Natural killer cell (primary cell): ENCODE measurements around the gene IFI44. TPM values are rescaled to one million over a fixed set of nuclear protein-coding genes. Genes with fewer than 3 reads are reported as not detected.

ENCODE experiments used
- ATAC-seq, 3 donors: fragments of 150-1000 bp in 2 of 3; fragments of 200-7000 bp in 1 of 3; cut with Tn5 transposase; 1 replicate in 1 of 3; 2 replicates in 2 of 3; pipeline ENCODE4 v1.10.0; 2021; ENCODE audit warnings: mild to moderate bottlenecking in 2 of 3, moderate library complexity in 2 of 3
- DNase-seq, 2 donors: peaks; one replicate each; pipeline versions ENCODE4 v3.0.0 to v3.0.0-alpha.2; 2013 to 2021; ENCODE audit warnings: mixed read lengths in 1 of 2
- H3K27ac ChIP-seq: one replicate; pipeline ENCODE4 v1.5.1; 2013; ENCODE audit warnings: mild to moderate bottlenecking, low read length
- H3K27me3 ChIP-seq: one replicate; pipeline ENCODE4 v1.6.1; 2013; ENCODE audit warnings: low read length; ENCODE audit not compliant: control insufficient read depth, insufficient read depth
- H3K36me3 ChIP-seq: one replicate; pipeline ENCODE4 v1.6.1; 2013; ENCODE audit warnings: low read length; ENCODE audit not compliant: control insufficient read depth, insufficient read depth
- H3K4me1 ChIP-seq: one replicate; pipeline ENCODE4 v1.6.1; 2013; ENCODE audit warnings: low read length; ENCODE audit not compliant: control insufficient read depth, insufficient read depth
- H3K4me3 ChIP-seq: one replicate; pipeline ENCODE4 v1.5.1; 2013; ENCODE audit warnings: low read length
- H3K9me3 ChIP-seq: one replicate; pipeline ENCODE4 v1.6.1; 2013; ENCODE audit warnings: low read length; ENCODE audit not compliant: control insufficient read depth, insufficient read depth
- H3K27ac Mint-ChIP-seq, 2 donors: one replicate each; pipeline ENCODE4 v1.8.0; 2022; ENCODE audit warnings: mild to moderate bottlenecking in 2 of 2, mixed read lengths in 2 of 2, moderate library complexity in 1 of 2
- H3K27me3 Mint-ChIP-seq, 2 donors: one replicate each; pipeline ENCODE4 v1.8.0; 2022; ENCODE audit warnings: low read depth in 2 of 2, mixed read lengths in 2 of 2
- H3K36me3 Mint-ChIP-seq: one replicate; pipeline ENCODE4 v1.8.0; 2022; ENCODE audit warnings: mixed read lengths
- H3K4me1 Mint-ChIP-seq, 2 donors: one replicate each; pipeline ENCODE4 v1.8.0; 2022; ENCODE audit warnings: mixed read lengths in 2 of 2
- H3K4me3 Mint-ChIP-seq: one replicate; pipeline ENCODE4 v1.8.0; 2022; ENCODE audit warnings: mild to moderate bottlenecking, moderate library complexity, mixed read lengths
- H3K9me3 Mint-ChIP-seq, 2 donors: one replicate each; pipeline ENCODE4 v1.8.0; 2022; ENCODE audit warnings: mixed read lengths in 2 of 2
- WGBS: methylation state at CpG from one replicate; pipeline ENCODE4 v1.1.7; 2013; ENCODE audit warnings: missing lambda C conversion rate; ENCODE audit not compliant: insufficient coverage; 5-methylcytosine and 5-hydroxymethylcytosine counted together
- intact Hi-C: fragments of 100-400 bp; cut with micrococcal nuclease; formaldehyde crosslinking; loops from one replicate; pipeline ENCODE4 v1.14.2; 2022
- total RNA-seq, 4 donors: library from RNA; stranded (reverse); fragments of 120-200 nt in 1 of 4; gene quantifications; one replicate each; pipeline versions ENCODE4 v1.2.3 to v1.2.4, GENCODE V29; 2013 to 2022
- TF ChIP-seq, protein P1 (sequence below): fragments of 200-600 bp; IDR thresholded peaks from one replicate; pipeline ENCODE4 v1.8.0; 2022; ENCODE audit warnings: antibody characterized with exemption

IFI44 gene
- total RNA-seq, 3 donors from 2014 or later (not counting 1 experiment from before 2014, with no cell fraction given), result 34.6 to 60.2 (median 35.5) TPM

GRCh38 chr1:78690516-78690915 is 40.9 kb downstream of the IFI44 start:
- intact Hi-C loops, result no loop called here
- no peak overlapping the region for H3K4me3 ChIP-seq
- no peak overlapping the region for H3K27ac ChIP-seq
- H3K27me3 ChIP-seq, result no peaks in the 10 kb centered on the region
- Mint-ChIP-seq H3K9me3 (no peaks in the 10 kb centered on the region), H3K27ac (no peak overlapping the region), H3K4me3 (no peak overlapping the region), H3K27me3 (peaks cover 0 to 8% of the 10 kb centered on the region in 2 donors), H3K36me3 (no peaks in the 10 kb centered on the region), H3K4me1 (no peaks in the 10 kb centered on the region)
- ATAC-seq (no peak), DNase-seq (no peak)
- WGBS, result 88% methylated on average over 3 of the region's 3 CpGs
- H3K9me3 ChIP-seq, result no peaks in the 10 kb centered on the region
- H3K4me1 ChIP-seq, result no peaks in the 10 kb centered on the region
- H3K36me3 ChIP-seq, result no peaks in the 10 kb centered on the region
- TF ChIP-seq, protein P1, sequence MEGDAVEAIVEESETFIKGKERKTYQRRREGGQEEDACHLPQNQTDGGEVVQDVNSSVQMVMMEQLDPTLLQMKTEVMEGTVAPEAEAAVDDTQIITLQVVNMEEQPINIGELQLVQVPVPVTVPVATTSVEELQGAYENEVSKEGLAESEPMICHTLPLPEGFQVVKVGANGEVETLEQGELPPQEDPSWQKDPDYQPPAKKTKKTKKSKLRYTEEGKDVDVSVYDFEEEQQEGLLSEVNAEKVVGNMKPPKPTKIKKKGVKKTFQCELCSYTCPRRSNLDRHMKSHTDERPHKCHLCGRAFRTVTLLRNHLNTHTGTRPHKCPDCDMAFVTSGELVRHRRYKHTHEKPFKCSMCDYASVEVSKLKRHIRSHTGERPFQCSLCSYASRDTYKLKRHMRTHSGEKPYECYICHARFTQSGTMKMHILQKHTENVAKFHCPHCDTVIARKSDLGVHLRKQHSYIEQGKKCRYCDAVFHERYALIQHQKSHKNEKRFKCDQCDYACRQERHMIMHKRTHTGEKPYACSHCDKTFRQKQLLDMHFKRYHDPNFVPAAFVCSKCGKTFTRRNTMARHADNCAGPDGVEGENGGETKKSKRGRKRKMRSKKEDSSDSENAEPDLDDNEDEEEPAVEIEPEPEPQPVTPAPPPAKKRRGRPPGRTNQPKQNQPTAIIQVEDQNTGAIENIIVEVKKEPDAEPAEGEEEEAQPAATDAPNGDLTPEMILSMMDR, result no peak

DNA sequence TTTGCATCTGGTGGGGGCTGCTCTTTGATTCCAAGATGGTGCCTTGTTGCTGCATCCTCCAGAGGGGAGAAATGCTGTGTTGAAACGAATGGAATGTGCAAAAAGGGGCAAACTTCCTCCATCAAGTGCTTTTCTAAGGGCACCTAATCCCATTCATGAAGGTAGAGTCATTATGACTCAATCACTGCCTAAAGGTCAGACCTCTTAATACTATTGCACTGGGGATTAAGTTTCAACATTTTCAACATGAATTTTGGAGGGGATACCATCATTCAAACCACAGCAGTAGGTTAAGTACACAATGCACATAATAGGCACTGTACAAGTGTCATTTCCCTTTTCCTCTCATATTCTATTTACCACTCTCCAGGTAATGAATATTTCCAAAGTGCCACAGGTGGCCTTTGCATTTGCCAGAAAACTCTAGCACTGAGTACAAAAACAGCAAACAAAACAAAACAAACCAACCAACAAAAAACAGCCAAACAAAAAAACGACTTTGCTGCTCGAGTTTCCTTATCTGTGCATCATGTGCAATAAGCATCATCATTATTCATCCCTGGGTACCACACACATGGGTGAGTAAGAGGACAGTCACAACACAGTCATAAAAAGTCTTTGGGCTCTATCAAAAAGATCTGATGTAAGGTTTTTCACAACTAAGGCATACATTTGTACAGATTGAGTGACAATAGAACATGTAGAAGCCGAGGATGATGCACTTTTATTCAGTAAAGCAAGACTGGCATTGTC is 42.5 kb downstream of the IFI44 start:
- H3K27ac Mint-ChIP-seq, result no peak overlapping the region
- WGBS, result 67% methylated on average over 3 of the region's 4 CpGs
- Histone ChIP-seq H3K4me1 (no peaks in the 10 kb centered on the region), H3K36me3 (no peaks in the 10 kb centered on the region), H3K4me3 (no peak overlapping the region), H3K27ac (no peak overlapping the region), H3K27me3 (no peaks in the 10 kb centered on the region), H3K9me3 (no peaks in the 10 kb centered on the region)
- H3K4me3 Mint-ChIP-seq, result no peak overlapping the region
- H3K4me1 Mint-ChIP-seq, result no peaks in the 10 kb centered on the region
- ATAC-seq (no peak), DNase-seq (no peak)
- no peaks in the 10 kb centered on the region for H3K36me3 Mint-ChIP-seq
- H3K27me3 Mint-ChIP-seq, result peaks cover 0 to 8% of the 10 kb centered on the region in 2 donors
- intact Hi-C loops, result no loop called here
- no peaks in the 10 kb centered on the region for H3K9me3 Mint-ChIP-seq
- TF ChIP-seq, protein P1, result no peak

DNA sequence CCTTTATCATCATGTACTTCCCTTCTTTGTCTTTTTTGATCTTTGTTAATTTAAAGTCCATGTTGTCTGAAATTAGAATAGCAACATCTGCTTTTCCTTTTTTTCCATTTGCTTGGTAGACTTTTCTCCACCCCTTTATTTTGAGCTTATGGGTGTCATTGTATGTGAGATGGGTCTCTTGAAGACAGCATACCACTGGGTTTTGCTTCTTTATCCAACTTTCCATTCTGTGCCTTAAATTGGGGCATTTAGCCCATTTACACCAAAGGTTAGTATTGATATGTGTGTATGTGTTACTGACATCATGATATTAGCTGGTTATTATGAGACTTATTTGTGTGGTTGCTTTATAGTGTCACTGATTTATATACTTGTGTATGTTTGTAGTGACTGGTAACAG is 50.2 kb downstream of the IFI44 start:
- Mint-ChIP-seq H3K36me3 (peaks cover 7% of the 10 kb centered on the region), H3K9me3 (peaks cover 5 to 9% of the 10 kb centered on the region in 2 donors)

More for the DNA sequence above, 50.2 kb downstream of the IFI44 start:
- TF ChIP-seq, protein P1, result no peak
- H3K4me3 Mint-ChIP-seq, result no peak overlapping the region
- Histone ChIP-seq H3K36me3 (no peaks in the 10 kb centered on the region), H3K4me1 (no peaks in the 10 kb centered on the region), H3K4me3 (no peak overlapping the region), H3K27ac (no peak overlapping the region), H3K9me3 (no peaks in the 10 kb centered on the region), H3K27me3 (no peaks in the 10 kb centered on the region)
- intact Hi-C loops, result no loop called here
- no peak for DNase-seq
- no peak overlapping the region for H3K27ac Mint-ChIP-seq
- no peaks in the 10 kb centered on the region for H3K4me1 Mint-ChIP-seq
- ATAC-seq, result no peak
- H3K27me3 Mint-ChIP-seq, result peaks cover 0 to 2% of the 10 kb centered on the region in 2 donors
